GM21360 (cell line): ENCODE data around the gene CNGB1.
"Not testable (repeated sequence)": the region's sequence is repeated elsewhere in the genome, so short reads cannot be mapped to it uniquely, and the experiment has no call there.

Source experiments
- ATAC-seq: cut with Tn5 transposase; IDR thresholded peaks from one replicate; pipeline ENCODE4 v1.9.1; 2021; ENCODE audit warnings: mild to moderate bottlenecking, moderate library complexity; ENCODE audit not compliant: unreplicated experiment

Gene CNGB1

DNA sequence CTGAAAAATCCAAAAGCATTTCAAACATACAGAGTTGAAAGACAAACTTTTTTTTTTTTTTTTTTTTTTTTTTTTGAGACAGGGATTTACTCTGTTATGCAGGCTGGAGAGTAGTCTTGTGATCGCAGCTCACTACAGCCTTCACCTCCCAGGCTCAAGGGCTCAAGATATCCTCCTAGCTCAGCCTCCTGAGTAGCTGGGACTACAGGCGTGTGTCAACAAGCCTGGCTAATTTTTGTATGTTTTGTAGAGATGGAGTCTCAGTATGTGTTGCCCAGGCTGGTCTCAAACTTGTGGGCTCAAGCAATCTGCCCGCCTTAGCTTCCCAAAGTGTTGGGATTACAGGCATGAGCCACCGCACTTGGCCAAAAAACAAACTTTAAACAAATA, 104.4 kb downstream of the CNGB1 start:
- no peak for ATAC-seq

DNA sequence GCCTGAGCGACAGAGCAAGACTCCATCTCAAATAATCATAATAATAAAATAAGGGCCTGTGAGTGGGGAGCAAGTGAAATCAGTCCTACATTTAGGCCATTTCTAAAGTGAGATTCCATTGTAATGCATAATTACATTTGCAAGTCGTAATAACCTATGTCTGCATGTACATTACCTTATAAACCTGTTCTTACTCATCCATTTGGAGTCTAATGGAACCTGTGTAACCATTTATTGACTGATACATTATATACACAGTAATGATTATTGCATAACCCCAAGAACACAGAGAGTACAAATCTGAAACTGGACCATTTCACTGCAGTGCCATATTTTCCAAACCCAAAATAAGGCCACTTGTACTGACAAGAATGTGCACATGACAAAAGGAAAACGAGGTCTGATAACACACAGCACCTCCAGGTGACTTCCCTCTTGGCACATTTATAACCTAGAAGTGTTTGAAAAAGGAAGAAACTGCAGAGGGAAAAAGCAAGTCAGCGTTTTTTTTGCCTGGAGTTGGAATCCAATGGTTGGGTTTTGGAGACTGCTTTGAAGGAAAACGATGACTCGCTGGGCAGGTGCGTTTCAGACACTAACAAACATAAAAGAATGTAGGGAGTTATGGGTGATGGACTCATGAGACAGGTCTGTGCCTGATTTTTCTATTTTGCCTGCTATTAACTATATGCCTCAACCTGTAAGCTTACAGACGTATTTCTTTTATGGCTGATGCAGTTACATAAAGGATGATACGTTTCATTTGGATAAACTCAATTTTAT, 105.0 kb downstream of the CNGB1 start:
- ATAC-seq: no peak

DNA sequence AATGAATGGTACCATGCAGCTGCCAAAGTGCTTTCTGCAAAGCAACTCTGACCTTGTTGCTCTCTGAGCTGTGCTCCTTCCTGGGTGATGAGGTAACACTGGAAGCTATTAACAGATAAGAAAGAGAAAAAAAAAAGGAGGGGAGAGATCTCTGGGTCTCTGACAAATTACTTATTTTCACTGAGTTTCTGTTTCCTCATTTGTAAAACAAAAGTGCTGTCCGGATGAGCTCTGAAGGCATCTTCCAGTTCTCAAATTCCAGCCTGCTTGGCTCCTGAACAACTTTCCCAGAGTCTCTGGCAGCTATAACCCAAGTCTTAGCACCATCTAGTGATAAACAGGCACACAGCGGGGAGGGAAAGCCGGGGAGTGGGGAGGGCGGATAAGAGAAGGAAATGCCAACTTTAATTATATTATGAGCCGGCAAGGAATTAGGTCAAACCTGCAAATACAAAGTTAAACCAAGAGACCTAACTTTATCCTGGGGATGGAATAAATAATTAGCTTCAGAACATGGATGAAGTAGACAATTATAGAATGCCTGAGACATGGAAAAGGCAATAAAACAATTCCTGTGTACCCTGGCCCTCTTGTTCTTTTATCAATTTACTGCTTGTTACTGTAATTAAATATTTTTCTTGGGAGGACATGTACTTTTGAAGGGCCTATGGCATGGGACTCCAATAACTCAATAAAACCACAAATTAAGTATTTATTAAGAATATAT, 107.3 kb downstream of the CNGB1 start:
- no peak for ATAC-seq

DNA sequence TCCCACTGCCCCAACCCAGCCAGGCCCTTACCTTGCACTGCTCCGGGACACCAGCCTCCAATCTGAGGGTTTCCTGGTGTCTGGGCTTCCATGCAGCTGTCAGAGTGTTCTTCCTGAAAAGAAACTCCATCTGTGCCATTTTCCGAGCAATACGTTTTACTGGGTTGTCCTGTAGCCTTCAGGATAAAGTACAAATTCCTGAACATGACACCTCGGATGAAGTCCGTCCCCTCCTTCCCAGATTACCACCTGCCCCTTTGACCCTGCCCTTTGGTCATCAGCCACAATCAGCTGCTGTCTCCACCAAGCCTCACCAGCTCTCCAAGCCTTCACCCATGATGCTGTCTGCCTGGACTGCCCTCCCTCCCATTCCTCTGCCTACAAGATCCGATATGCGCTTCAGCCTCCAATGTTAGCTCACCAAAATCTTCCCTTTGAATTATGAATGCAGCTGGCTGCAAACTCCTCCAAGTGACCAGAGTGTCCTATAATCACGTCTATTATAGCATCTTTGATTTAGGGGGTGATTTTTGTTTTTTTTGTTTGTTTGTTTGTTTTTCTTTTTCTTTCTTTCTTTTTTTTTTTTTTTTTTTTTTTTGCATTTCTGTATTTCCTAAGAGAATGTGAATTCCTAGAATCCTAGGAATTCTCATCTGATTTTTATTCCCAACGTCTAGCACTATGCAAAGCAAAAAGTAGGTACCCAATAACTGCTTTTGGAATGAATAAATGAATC, 108.1 kb downstream of the CNGB1 start:
- ATAC-seq: no peak

- ATAC-seq: no peak
Measured at GRCh38 chr16:57859331-57859730, 111.6 kb downstream of the CNGB1 start.

DNA sequence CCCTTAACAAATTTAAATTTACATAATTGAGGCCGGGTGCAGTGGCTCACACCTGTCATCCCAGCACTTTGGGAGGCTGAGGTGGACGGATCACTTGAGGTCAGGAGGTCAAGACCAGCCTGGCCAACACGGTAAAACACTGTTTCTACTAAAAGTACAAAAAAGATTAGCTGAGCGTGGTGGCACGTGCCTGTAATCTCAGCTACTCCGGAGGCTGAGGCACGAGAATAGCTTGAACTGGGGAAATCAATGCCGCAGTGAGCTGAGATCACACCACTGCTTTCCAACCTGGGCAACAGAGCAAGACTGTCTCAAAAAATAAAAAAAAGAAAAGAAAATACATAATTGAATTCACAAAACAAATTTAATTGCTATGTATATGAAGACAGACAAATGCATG, 112.3 kb downstream of the CNGB1 start:
- no peak for ATAC-seq

DNA sequence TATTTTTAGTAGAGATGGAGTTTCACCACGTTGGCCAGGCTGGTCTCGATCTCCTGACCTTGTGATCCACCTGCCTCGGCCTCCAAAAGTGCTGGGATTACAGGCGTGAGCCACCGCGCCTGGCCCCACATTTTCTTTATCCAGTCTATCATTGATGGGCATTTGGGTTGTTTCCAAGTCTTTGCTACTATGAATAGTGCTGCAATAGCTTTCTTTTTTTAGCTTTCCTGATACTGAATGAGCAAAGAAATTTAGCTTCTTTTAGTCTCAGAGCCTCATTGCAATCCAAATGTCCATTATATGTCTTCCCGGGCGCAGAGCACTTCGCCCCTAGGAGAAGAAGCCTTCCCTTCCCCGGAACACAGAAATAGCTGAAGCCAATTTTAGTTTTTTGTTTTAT, 112.9 kb downstream of the CNGB1 start:
- not testable (repeated sequence) for ATAC-seq

DNA sequence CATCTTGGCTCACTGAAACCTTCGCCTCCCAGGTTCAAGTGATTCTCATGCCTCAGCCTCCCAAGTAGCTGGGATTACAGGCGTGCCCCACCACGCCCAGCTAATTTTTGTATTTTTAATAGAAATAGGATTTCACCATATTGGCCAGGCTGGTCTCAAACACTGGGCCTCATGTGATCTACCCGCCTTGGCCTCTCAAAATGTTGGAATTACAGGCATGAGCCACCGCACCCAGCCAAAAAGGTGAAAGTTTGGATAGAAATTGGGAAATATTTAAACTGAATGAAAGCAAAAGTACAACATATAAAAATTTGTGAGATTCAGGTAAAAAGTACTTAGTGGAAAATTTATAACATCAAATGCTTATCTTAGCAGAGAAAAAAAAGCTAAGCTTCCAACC, 115.7 kb downstream of the CNGB1 start:
- ATAC-seq: no peak

DNA sequence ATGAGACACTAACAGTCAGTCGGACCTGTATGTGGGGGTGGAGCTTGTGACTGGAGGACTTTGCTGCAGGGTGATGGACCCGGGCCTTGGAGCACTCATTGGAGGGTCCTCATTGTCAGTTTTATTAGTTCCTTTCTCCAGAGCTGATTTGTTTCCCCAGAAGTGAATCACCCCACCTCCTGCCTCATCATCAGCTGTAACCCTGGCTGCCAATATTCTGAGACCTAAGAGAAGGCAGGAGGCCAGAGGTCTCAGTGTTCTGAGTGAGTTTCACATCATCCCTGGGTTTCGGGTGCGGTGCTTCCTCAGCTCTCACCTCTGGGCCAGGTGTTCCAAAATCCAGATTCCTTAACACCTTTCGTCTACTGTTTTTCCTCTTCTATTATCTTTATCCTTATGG, 118.7 kb downstream of the CNGB1 start:
- no peak for ATAC-seq

GRCh38 chr16:57848181-57848580, 122.7 kb downstream of the CNGB1 start:
- ATAC-seq: no peak

DNA sequence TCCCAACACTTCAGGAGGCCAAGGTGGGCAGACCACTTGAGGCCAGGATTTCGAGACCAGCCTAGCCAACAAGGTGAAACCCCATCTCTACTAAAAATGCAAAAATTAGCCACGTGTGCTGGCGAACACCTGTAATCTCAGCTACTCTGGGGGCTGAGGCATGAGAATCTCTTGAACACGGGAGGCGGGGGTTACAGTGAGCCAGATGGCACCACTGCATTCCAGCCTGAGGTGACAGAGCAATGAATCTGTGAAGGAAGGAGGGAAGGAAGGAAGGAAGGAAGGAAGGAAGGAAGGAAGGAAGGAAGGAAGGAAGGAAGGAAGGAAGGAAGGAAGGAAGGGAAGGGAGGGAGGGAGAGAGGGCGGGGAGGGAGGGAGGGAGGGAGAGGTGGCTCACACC, 124.0 kb downstream of the CNGB1 start:
- ATAC-seq: not testable (repeated sequence)

DNA sequence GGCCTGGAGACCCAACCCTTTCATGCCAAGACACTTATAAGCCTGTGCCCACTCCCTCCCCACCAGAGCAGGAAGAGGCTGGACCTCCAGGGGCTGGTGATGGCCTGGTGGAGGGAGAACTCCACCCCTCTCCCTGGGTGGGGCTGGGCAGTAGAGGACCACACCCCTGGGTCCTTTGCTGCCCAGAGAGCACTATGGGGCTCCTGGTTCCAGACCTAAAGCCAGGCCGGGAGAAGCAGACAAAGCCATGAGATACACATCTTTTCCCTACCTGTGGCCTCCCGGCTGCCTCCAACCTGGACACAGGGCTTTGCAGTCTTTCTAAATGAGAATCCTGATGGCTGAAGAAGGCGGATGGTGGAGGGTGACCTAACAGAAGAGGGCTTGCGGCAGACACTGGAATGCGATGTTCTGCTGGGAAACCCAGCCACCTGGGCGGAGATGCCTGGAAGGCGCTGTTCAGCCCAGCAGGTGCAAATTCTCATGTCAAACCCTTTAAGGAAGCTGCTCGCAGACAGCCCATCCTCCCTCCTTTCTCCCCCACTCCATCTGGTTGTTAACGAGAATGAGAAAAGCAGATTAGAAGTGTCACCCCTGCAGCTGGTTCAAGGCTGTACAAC, 124.7 kb downstream of the CNGB1 start:
- no peak for ATAC-seq

DNA sequence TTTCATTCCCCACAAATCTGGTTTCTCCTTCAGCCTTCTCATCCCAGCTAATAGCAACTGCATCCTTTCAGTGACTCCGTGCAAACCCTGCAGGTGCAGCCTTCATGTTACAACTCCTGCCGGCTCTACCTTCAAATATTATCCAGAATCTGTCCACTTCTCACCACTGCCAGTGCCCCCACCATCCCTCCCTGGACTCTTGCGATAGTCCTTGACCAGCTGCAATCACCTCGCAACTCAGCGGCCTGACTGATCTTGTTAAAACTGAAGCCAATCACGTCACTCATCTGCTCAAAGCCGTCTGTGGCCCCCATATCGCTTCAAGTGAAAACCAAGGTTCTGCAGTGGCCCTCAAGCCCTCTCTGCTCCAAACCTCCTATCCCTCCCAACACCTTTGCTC, 125.8 kb downstream of the CNGB1 start:
- no peak for ATAC-seq

DNA sequence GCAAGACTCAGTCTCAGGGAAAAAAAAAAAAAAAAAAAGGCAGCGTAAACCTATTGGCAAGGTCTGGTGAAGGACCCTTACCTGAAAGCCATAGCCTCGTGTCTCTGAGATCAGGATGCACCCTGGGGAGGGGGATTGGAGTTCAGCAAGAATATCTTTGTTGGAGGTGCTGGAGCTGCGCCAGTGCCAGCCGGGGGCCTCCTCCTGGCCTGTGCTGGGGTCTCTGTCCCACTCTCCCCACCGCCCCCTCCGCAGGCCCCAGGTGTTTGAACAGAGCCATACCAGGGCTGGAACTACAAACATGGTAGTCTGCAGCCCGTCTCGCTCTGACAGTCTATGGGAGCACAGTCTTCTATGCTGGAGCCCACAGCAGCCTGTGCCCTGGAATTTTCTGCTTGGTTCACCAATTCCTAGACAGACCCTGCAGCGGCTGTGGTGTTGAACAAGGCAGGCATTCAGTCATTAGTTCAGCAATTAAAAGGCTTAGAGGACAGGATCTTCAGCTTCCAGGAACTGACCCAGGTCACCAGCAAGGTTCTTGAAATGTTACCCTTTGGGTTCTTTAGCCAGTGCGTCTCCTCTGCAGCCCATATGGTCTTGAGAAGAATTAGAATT, 126.4 kb downstream of the CNGB1 start:
- ATAC-seq: no peak

DNA sequence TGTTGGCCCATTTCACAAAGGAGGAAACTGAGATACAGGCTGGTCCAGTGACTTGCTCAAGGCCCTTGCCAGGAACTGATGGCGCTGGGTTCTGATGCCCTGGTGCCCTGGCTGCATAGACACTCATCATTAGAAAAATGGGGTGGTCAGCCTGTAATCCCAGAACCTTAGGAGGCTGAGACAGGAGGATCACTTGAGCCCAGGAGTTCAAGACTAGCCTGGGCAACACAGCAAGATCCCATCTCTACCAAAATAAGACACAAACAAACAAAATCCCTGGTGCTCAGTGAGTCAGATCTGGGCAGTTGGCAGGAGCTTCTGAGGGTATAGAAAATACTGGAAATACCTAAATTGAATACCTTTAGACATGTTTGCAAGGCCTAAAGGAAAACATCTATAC, 127.5 kb downstream of the CNGB1 start:
- ATAC-seq: no peak

GRCh38 chr16:57842601-57843000, 128.3 kb downstream of the CNGB1 start:
- ATAC-seq: no peak

DNA sequence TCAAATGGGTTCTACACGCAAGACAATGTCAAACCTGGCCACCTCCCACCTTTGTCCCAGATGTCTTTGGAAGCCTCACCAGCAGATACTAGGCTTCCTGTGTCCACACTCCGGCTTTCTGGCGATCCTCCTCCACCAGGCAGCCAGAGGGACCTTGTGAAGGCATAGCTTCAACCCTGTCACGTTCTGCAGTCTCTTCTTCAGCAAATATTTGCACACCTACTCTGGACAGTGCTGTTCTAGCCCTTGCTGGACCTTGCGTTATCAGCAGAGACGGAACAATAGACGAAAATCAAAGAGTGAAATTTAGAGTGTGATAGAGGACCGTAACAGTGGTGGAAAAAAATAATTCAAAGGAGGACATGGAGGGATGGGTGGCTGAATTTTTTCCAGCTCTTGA, 130.1 kb downstream of the CNGB1 start:
- ATAC-seq: no peak

DNA sequence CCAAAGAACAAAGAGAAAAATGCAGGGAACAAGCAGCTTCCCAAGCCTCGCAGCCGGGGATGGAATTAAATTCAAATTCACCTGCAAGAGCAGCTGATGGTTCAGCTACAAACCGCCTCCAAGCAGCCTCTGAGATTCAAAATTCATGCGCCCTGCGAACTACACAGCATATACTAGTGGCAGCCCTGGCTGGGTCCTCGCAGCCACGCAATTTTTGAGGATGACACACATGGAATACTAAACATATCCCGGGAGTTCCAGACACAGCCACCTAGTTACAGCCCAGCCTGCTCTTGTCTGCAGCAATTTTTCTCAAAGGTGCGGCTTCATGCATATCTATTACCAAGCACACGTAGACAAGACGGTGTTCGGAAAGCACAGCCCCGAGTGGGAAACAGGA, 132.8 kb downstream of the CNGB1 start:
- ATAC-seq: no peak

DNA sequence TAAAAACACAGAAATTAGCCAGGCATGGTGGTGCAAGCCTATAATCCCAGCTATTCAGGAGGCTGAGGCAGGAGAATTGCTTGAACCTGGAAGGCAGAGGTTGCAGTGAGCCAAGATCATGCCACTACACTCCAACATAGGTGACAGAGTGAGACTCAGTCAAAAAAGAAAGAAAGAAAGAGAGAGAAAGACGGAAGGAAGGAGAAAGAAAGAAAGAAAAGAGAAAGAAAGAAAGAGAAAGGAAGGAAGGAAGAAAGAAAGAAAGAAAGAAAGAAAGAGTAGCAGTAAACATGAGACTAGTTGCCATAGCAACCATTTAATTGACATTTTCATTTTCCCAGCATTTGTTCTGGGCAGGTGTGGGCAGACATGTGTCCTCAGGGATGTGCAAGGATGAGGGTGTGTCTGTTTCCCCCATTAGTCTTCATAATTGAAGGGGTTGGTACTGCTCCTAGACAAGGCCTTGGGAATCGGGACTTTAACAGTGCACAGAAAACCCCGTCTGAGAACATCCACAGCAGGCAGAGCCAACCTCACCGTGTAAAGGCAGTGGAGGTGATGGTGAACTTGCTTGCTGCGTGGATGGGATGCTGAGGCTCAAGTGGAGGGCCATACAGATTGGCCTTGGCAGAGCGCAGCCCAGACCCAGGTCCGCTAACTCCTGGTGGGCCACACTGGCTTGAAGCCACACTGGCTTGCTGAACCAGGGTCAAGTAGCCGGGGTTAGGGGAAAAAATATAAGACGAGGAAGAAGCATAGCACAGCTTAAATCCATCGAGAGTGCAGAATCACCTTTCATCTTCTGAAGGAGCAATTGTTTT, 133.4 kb downstream of the CNGB1 start:
- no peak for ATAC-seq

- not testable (repeated sequence) for ATAC-seq
Measured at GRCh38 chr16:57835439-57835838, 135.5 kb downstream of the CNGB1 start.
